ENCODE data around the gene ENTPD7. TPM values are rescaled to one million over a fixed set of nuclear protein-coding genes. Genes with fewer than 3 reads are reported as not detected.

Gene ENTPD7
- total RNA-seq, 2 donors from 2014 or later = 23.8 to 26.4 TPM

DNA sequence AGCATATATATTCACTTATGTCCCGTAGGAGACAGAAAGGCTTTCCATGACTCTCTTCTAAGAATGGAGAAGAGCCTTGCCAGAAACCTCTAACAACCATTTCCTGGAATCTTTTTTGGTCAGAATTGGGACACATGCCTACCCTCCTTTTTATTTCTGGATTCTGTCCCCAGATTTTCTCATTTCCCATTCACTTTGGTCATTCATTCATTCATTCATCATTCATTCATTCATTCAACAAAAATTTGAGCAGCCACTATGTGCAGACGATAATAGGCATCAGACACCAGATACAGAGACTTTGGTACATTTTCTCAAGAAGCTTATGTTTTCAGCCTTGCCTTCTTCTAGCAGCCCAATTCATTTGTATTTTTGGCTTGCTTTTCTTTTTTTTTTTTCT is 6.0 kb downstream of the ENTPD7 start:
- Histone ChIP-seq H3K4me3 (ENCODE audit: low read length) (no peak overlapping the region), H3K36me3 (ENCODE audit: control insufficient read depth, insufficient read depth, low read length) (peaks cover 53% of the 10 kb centered on the region), H3K27ac (ENCODE audit: low read depth, low read length) (no peak overlapping the region), H3K4me1 (ENCODE audit: control insufficient read depth, insufficient read depth, low read length) (peaks cover 3% of the 10 kb centered on the region), H3K9ac (ENCODE audit: extremely low read depth, low read length, poor library complexity, severe bottlenecking) (no peak overlapping the region), H3K9me3 (ENCODE audit: control insufficient read depth, low read length) (no peaks in the 10 kb centered on the region), H3K27me3 (ENCODE audit: control insufficient read depth, insufficient read depth, low read length, poor library complexity, severe bottlenecking) (no peaks in the 10 kb centered on the region)
- Mint-ChIP-seq H3K4me1 (peaks cover under 1% of the 10 kb centered on the region), H3K27ac (no peak overlapping the region), H3K27me3 (ENCODE audit: insufficient read depth) (no peaks in the 10 kb centered on the region), H3K9me3 (no peaks in the 10 kb centered on the region), H3K36me3 (ENCODE audit: low read depth) (peaks cover 27% of the 10 kb centered on the region), H3K4me3 (no peak overlapping the region)
- TF ChIP-seq, protein P1, sequence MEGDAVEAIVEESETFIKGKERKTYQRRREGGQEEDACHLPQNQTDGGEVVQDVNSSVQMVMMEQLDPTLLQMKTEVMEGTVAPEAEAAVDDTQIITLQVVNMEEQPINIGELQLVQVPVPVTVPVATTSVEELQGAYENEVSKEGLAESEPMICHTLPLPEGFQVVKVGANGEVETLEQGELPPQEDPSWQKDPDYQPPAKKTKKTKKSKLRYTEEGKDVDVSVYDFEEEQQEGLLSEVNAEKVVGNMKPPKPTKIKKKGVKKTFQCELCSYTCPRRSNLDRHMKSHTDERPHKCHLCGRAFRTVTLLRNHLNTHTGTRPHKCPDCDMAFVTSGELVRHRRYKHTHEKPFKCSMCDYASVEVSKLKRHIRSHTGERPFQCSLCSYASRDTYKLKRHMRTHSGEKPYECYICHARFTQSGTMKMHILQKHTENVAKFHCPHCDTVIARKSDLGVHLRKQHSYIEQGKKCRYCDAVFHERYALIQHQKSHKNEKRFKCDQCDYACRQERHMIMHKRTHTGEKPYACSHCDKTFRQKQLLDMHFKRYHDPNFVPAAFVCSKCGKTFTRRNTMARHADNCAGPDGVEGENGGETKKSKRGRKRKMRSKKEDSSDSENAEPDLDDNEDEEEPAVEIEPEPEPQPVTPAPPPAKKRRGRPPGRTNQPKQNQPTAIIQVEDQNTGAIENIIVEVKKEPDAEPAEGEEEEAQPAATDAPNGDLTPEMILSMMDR (conservative IDR thresholded peaks at IDR 0.05) = no peak
- no peak for DNase-seq
- WGBS, 2 experiments (ENCODE audit: insufficient coverage in 1 of 2, insufficient read length in 1 of 2) = 96 to 97% methylated on average over 2 of the region's 2 CpGs

DNA sequence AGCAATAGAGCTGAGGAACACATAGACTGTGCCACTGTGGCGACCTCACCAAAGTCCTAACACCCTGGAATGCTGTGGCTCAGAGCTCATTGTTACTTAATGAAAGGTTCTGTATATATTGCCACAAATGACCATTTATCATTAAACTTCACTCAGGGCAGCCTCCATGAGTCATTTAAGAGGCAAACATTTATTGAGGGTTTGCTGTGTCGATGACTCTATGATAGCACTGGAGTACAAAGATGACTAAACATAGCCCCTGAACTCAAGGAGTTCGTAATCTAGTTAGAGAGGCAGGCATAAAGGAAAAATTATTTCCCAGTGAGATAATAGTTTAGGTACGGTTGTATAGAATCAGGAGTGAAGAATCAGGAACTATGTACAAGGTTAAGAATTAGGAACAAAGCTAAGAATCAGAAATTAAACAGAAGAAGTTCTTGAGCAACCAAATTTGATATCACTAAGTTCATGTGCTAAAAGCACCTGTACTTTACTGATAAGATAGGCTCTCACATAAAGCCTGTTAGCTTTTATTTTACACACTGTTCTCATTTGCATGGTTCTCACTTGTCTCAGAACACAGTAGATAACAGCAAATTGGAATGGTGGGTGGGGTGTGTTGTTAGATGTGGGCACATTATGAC is 7.9 kb downstream of the ENTPD7 start:
- no peaks in the 10 kb centered on the region for H3K9me3 ChIP-seq (ENCODE audit: control insufficient read depth, low read length)
- peaks cover 23% of the 10 kb centered on the region for H3K36me3 Mint-ChIP-seq (ENCODE audit: low read depth)

DNA sequence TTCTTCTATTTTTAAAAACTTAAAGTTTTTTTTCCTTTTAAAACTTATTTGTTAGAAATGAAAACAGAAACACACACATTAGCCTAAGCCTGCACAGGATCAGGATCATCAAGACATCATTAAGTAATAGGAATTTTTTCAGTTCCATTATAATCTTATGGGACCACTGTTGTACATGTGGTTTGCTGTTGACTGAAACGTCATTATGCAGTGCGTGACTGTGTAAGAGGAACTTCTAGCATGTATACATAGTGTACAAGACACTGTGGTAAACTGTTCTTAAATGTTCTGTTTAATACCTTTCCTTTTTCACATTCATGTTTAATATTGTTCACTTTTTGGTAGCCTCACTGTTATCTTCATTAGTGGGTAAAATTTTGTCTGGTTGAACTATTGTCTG is 12.1 kb downstream of the ENTPD7 start:
- 92 to 94% methylated on average over 2 of the region's 2 CpGs for WGBS, 2 experiments (ENCODE audit: insufficient coverage in 1 of 2, insufficient read length in 1 of 2)
- no peak for DNase-seq
- no peak overlapping the region for H3K4me3 Mint-ChIP-seq
- Histone ChIP-seq H3K4me1 (ENCODE audit: control insufficient read depth, insufficient read depth, low read length) (no peaks in the 10 kb centered on the region), H3K4me3 (ENCODE audit: low read length) (no peak overlapping the region), H3K9me3 (ENCODE audit: control insufficient read depth, low read length) (no peaks in the 10 kb centered on the region), H3K36me3 (ENCODE audit: control insufficient read depth, insufficient read depth, low read length) (peaks cover 47% of the 10 kb centered on the region), H3K9ac (ENCODE audit: extremely low read depth, low read length, poor library complexity, severe bottlenecking) (no peak overlapping the region), H3K27ac (ENCODE audit: low read depth, low read length) (no peak overlapping the region), H3K27me3 (ENCODE audit: control insufficient read depth, insufficient read depth, low read length, poor library complexity, severe bottlenecking) (no peaks in the 10 kb centered on the region)
- H3K27me3 Mint-ChIP-seq (ENCODE audit: insufficient read depth) = no peaks in the 10 kb centered on the region
- no peaks in the 10 kb centered on the region for H3K9me3 Mint-ChIP-seq
- TF ChIP-seq, protein P1 (conservative IDR thresholded peaks at IDR 0.05) = no peak
- H3K4me1 Mint-ChIP-seq = peaks cover 2% of the 10 kb centered on the region
- H3K27ac Mint-ChIP-seq = no peak overlapping the region
- H3K36me3 Mint-ChIP-seq (ENCODE audit: low read depth) = peaks cover 23% of the 10 kb centered on the region

More for the DNA sequence above, 7.9 kb downstream of the ENTPD7 start:
- Mint-ChIP-seq H3K27ac (no peak overlapping the region), H3K9me3 (no peaks in the 10 kb centered on the region), H3K27me3 (ENCODE audit: insufficient read depth) (no peaks in the 10 kb centered on the region), H3K4me3 (no peak overlapping the region), H3K4me1 (no peaks in the 10 kb centered on the region)
- TF ChIP-seq, protein P1 (conservative IDR thresholded peaks at IDR 0.05) = no peak
- H3K27me3 ChIP-seq (ENCODE audit: control insufficient read depth, insufficient read depth, low read length, poor library complexity, severe bottlenecking) = no peaks in the 10 kb centered on the region
- H3K4me3 ChIP-seq (ENCODE audit: low read length) = no peak overlapping the region
- H3K27ac ChIP-seq (ENCODE audit: low read depth, low read length) = no peak overlapping the region
- DNase-seq = no peak
- peaks cover 55% of the 10 kb centered on the region for H3K36me3 ChIP-seq (ENCODE audit: control insufficient read depth, insufficient read depth, low read length)
- H3K9ac ChIP-seq (ENCODE audit: extremely low read depth, low read length, poor library complexity, severe bottlenecking) = no peak overlapping the region
- no peaks in the 10 kb centered on the region for H3K4me1 ChIP-seq (ENCODE audit: control insufficient read depth, insufficient read depth, low read length)
- 90 to 100% methylated on average over 3 to 4 of the region's 4 CpGs for WGBS, 2 experiments (ENCODE audit: insufficient coverage in 1 of 2, insufficient read length in 1 of 2)

Measured in endodermal cell (in vitro differentiated cells).